Keratinocyte (primary cell): ENCODE data around the gene PNPLA2. TPM values are rescaled to one million over a fixed set of nuclear protein-coding genes. Genes with fewer than 3 reads are reported as not detected.

Source experiments
- DNase-seq: peaks from one replicate; pipeline ENCODE4 v3.0.0-alpha.2; 2011; ENCODE audit warnings: low read depth, missing footprints, low spot score
- FAIRE-seq: peaks from 2 replicates; lab custom pipeline; 2011; peaks lifted over from hg19 to GRCh38; lab: Jason Lieb, UNC
- H2AFZ ChIP-seq: 2 replicates; pipeline ENCODE4 v1.6.0; 2012; ENCODE audit warnings: low read length, control low read depth, inconsistent platforms; ENCODE audit not compliant: control insufficient read depth
- H3K27ac ChIP-seq: 2 replicates; pipeline ENCODE4 v1.5.1; 2011; ENCODE audit warnings: low read length; ENCODE audit not compliant: control insufficient read depth, insufficient read depth
- H3K27me3 ChIP-seq: 3 replicates; pipeline ENCODE4 v1.6.0; 2011; ENCODE audit warnings: low read length; ENCODE audit not compliant: control insufficient read depth, insufficient read depth; ENCODE audit errors: extremely low read depth
- H3K36me3 ChIP-seq, 2 experiments: 2 replicates in 1 of 2; 3 replicates in 1 of 2; pipeline ENCODE4 v1.5.1; 2011; ENCODE audit warnings: low read length in 2 of 2, mild to moderate bottlenecking in 1 of 2; ENCODE audit not compliant: control insufficient read depth in 2 of 2, insufficient read depth in 2 of 2; ENCODE audit errors: extremely low read depth in 1 of 2
- H3K4me1 ChIP-seq: 3 replicates; pipeline ENCODE4 v1.5.1; 2011; ENCODE audit warnings: low read length; ENCODE audit not compliant: control insufficient read depth, insufficient read depth; ENCODE audit errors: extremely low read depth
- H3K4me2 ChIP-seq: 3 replicates; pipeline ENCODE4 v1.6.0; 2011; ENCODE audit warnings: low read depth, low read length; ENCODE audit not compliant: control insufficient read depth, insufficient read depth; ENCODE audit errors: extremely low read depth
- H3K4me3 ChIP-seq, 3 experiments: fragments of 200-600 bp in 1 of 3; sonication (generic) in 1 of 3; 2 replicates in 2 of 3; 3 replicates in 1 of 3; pipeline ENCODE4 v1.5.1; 2011 to 2016; ENCODE audit warnings: low read length in 3 of 3, mild to moderate bottlenecking in 3 of 3, control low read depth in 2 of 3, inconsistent platforms in 1 of 3, low read depth in 1 of 3, mixed read lengths in 1 of 3, mixed run types in 1 of 3, moderate library complexity in 1 of 3; ENCODE audit not compliant: control insufficient read depth in 2 of 3, insufficient read depth in 2 of 3; ENCODE audit errors: extremely low read depth in 1 of 3
- H3K79me2 ChIP-seq: 2 replicates; pipeline ENCODE4 v1.6.0; 2012; ENCODE audit warnings: low read length; ENCODE audit not compliant: control insufficient read depth, insufficient read depth
- H3K9ac ChIP-seq: 3 replicates; pipeline ENCODE4 v1.6.0; 2011; ENCODE audit warnings: low read length; ENCODE audit not compliant: control insufficient read depth, insufficient read depth; ENCODE audit errors: extremely low read depth
- H3K9me1 ChIP-seq: 3 replicates; pipeline ENCODE4 v1.6.0; 2011; ENCODE audit warnings: low read length; ENCODE audit not compliant: control insufficient read depth, insufficient read depth; ENCODE audit errors: extremely low read depth
- H3K9me3 ChIP-seq: 2 replicates; pipeline ENCODE4 v1.5.1; 2012; ENCODE audit warnings: low read depth, low read length; ENCODE audit not compliant: control insufficient read depth
- H4K20me1 ChIP-seq: 3 replicates; pipeline ENCODE4 v1.6.0; 2011; ENCODE audit warnings: low read length; ENCODE audit not compliant: control insufficient read depth, insufficient read depth; ENCODE audit errors: extremely low read depth
- EZH2 ChIP-seq: IDR thresholded peaks from one replicate; pipeline ENCODE4 v1.6.1; 2012; ENCODE audit warnings: inconsistent platforms, mild to moderate bottlenecking, low read length, moderate library complexity
- dilution Hi-C: fragments of 300-500 bp; cut with MboI; formaldehyde crosslinking; loops from one replicate; pipeline ENCODE4 v1.7.0; 2020; ENCODE audit warnings: low sequenced_read_pairs; ENCODE audit not compliant: extremely low pct_ligation_motif_present
- polyA plus RNA-seq, 5 experiments: library from polyadenylated mRNA; depleted of rRNA in 3 of 5; stranded (reverse) in 3 of 5; stranded (forward) in 1 of 5; unstranded in 1 of 5; fragments of >200 nt; gene quantifications; 1 replicate in 1 of 5; 2 replicates in 3 of 5; 3 replicates in 1 of 5; pipeline versions ENCODE4 v1.2.1 to v1.2.3, GENCODE V29; 2011 to 2012; ENCODE audit warnings: missing spikeins in 2 of 5, low read depth in 1 of 5, low replicate concordance in 1 of 5
- TF ChIP-seq, protein P1 (sequence below), 3 experiments: IDR thresholded peaks in 1 of 3; conservative IDR thresholded peaks in 1 of 3; optimal IDR thresholded peaks in 1 of 3; 2 replicates in 2 of 3; 3 replicates in 1 of 3; pipeline versions ENCODE3 to v1.5.1; 2011; ENCODE audit warnings: low read length in 3 of 3, mild to moderate bottlenecking in 3 of 3, moderate library complexity in 2 of 3, control low read depth in 1 of 3, inconsistent platforms in 1 of 3; ENCODE audit not compliant: insufficient read depth in 2 of 3; ENCODE audit errors: extremely low read depth in 1 of 3

PNPLA2 gene
- polyA plus RNA-seq, 1 donor (not counting 4 experiments of a cell fraction or from before 2014, with no cell fraction given): 5.3 TPM

DNA sequence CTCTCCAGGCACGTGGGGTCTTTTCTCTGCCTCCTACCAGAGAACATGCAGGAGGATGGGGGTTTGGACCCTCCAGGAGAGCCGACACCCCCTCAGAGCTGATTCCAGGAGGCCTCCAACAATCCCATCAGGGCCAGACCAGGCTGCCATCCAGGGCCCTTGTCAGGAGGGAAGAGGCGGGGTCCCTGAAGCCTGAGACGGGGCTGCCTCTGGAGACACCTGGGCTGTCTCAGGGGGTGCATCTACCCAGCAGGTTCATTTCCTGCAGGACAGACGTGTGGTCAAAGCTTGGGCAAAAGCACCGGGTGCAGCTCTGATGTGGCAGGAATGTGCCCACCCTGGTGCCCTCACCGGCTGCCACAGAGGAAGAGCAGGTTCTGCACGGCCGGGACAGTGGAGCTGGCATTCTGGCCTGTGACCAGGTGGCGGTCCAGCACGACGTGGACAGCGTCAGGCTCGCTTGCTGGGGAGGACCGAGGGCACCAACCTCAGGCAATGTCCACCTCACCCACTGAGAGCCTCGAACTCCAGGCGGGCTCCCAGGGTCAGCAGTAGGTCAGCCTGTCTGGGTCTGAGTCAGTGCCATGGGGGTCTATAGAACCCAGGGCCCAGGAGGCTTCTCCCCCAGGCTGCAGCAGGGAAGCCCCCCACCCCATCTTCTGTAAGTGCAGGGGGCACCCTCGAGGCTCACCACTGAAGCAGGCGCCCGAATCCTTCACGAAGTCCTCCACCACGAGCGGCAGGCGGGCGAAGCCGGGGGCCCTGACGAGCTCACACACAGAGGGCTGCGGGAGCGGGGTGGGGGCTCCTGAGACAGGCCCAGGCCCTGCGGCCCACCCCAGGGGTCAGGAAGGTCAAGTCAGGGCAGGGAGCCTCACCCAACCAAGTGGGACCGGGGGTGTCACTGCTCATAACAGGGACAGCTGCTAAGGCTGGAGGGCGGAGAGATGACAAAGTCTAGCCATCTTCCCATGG lies 47.8 kb upstream of the PNPLA2 start:
- FAIRE-seq: no peak
- no peak for DNase-seq
- peaks cover 55% of the 10 kb centered on the region for H3K79me2 ChIP-seq
- H3K36me3 ChIP-seq: peaks cover 47 to 54% of the 10 kb centered on the region in 2 experiments
- no peak for TF ChIP-seq EZH2
- TF ChIP-seq, protein P1, sequence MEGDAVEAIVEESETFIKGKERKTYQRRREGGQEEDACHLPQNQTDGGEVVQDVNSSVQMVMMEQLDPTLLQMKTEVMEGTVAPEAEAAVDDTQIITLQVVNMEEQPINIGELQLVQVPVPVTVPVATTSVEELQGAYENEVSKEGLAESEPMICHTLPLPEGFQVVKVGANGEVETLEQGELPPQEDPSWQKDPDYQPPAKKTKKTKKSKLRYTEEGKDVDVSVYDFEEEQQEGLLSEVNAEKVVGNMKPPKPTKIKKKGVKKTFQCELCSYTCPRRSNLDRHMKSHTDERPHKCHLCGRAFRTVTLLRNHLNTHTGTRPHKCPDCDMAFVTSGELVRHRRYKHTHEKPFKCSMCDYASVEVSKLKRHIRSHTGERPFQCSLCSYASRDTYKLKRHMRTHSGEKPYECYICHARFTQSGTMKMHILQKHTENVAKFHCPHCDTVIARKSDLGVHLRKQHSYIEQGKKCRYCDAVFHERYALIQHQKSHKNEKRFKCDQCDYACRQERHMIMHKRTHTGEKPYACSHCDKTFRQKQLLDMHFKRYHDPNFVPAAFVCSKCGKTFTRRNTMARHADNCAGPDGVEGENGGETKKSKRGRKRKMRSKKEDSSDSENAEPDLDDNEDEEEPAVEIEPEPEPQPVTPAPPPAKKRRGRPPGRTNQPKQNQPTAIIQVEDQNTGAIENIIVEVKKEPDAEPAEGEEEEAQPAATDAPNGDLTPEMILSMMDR (optimal IDR thresholded peaks at IDR 0.05 in 1 of 3, IDR thresholded peaks at IDR 0.05 in 1 of 3, conservative IDR thresholded peaks at IDR 0.05 in 1 of 3; ENCODE audit: extremely low read depth in 1 of 3, insufficient read depth in 2 of 3, low read length in 3 of 3): no peak
- no peaks in the 10 kb centered on the region for H3K27me3 ChIP-seq
- H3K9me3 ChIP-seq: no peaks in the 10 kb centered on the region
- dilution Hi-C loops: no loop called here
- no peak overlapping the region for H3K9ac ChIP-seq
- peaks cover 15% of the 10 kb centered on the region for H4K20me1 ChIP-seq
- no peak overlapping the region for H2AFZ ChIP-seq
- peaks cover 10% of the 10 kb centered on the region for H3K9me1 ChIP-seq
- H3K4me3 ChIP-seq: no peak overlapping the region
- H3K4me1 ChIP-seq: peaks cover 10% of the 10 kb centered on the region
- no peak overlapping the region for H3K27ac ChIP-seq
- no peak overlapping the region for H3K4me2 ChIP-seq

DNA sequence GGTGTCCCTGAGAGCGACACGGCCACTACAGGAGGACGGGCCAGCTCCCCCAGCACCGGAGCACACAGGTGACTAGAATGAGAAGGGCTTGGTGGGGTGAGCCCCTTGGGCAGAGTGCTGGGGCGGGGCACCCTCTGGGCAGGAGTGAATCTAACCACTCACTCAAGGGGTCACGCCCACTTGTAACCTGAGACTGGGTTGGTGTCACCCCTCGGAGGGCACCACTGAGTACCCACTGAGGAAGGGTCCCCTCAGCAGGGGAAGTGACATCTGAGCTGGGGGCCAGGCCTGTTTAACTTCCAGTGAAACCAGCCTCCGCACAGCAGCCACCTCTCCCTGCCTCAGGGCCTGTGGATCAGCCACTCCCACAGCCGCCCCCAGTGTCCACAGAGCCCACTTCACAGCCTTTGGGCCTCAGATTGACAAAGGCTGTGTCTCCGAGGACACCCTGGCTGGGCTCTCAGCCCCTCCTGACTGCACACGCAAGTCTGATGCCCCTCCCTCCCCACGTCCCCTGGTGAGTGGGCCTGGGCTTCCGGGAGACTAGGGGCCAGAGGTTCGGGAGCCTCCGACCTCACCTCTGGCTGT lies 47.0 kb upstream of the PNPLA2 start:
- Histone ChIP-seq H3K79me2 (peaks cover 63% of the 10 kb centered on the region), H3K27me3 (no peaks in the 10 kb centered on the region), H3K4me2 (no peak overlapping the region), H3K4me1 (peaks cover 10% of the 10 kb centered on the region), H3K9me3 (no peaks in the 10 kb centered on the region), H2AFZ (no peak overlapping the region), H3K27ac (no peak overlapping the region), H3K9me1 (peaks cover 10% of the 10 kb centered on the region), H3K4me3 (no peak overlapping the region), H3K9ac (no peak overlapping the region), H3K36me3 (peaks cover 40 to 51% of the 10 kb centered on the region in 2 experiments), H4K20me1 (peaks cover 15% of the 10 kb centered on the region)
- dilution Hi-C loops: no loop called here
- TF ChIP-seq EZH2: no peak
- TF ChIP-seq, protein P1 (optimal IDR thresholded peaks at IDR 0.05 in 1 of 3, IDR thresholded peaks at IDR 0.05 in 1 of 3, conservative IDR thresholded peaks at IDR 0.05 in 1 of 3; ENCODE audit: extremely low read depth in 1 of 3, insufficient read depth in 2 of 3, low read length in 3 of 3): no peak
- no peak for FAIRE-seq
- no peak for DNase-seq
